GM18868 (cell line): ENCODE data around the gene PGA3.
"Not testable (repeated sequence)": the region's sequence is repeated elsewhere in the genome, so short reads cannot be mapped to it uniquely, and the experiment has no call there.

Experiments
- ATAC-seq: cut with Tn5 transposase; IDR thresholded peaks from one replicate; pipeline ENCODE4 v1.9.1; 2021; ENCODE audit warnings: mild to moderate bottlenecking, moderate library complexity; ENCODE audit not compliant: unreplicated experiment

Gene PGA3

GRCh38 chr11:61248071-61248470 lies 44.8 kb downstream of the PGA3 start:
- not testable (repeated sequence) for ATAC-seq

DNA sequence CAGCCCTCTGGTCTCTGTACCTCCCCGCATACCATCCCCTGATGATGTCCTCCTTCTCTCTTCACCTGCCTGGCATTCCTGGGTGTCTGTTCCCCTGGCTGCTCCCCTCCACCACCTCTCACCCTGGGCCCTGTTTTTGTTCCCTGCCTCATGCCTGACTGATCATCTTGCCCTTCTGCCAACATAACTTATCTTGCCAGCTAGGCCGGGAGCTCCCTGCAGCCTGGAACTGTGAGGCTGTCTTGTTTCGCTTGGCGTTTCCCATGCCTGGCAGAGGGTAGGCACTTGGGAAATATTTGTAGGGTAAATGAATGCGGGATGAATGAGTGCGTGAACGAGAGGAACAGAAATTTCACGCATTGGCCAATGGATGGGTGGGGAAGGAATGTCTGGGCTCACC lies 45.9 kb downstream of the PGA3 start:
- not testable (repeated sequence) for ATAC-seq

DNA sequence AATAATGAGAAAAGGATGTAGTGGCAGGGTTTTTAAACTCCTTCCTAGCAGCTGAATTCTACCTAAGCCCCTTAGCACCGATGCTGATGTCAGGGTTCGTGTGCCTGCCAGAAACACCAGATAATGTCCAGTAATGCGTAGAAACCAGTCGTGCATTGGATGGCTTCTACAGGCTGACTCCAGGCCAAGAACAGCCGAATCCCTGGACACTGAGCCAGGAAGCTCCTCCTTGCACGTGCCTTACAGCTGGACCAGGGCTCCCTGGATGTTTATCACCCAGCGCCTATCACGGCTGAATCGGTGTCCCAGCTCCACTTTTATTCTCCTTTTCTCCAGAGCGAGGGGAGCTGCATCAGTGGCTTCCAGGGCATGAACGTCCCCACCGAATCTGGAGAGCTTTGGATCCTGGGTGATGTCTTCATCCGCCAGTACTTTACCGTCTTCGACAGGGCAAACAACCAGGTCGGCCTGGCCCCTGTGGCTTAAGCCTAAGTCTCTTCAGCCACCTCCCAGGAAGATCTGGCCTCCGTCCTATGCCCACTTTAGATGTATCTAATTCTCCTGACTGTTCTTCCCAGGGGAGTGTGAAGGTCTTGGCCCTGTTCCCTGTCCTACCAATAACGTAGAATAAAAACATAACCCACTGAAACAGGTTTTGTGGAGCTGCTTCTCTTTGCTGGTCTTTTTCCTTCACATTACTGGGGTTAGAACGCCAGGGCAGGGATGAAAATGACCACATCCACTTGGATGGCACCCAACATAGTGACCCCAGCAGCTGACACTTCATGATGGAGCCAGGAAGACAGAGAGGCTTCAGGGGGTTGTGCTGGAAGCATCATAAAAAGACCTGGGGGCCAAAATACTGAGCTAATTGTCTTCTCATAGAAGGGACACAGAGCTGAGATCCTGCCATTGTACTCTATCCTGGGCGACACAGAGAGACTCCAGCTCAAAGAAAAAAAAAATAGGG lies 47.8 kb downstream of the PGA3 start:
- ATAC-seq: not testable (repeated sequence)

DNA sequence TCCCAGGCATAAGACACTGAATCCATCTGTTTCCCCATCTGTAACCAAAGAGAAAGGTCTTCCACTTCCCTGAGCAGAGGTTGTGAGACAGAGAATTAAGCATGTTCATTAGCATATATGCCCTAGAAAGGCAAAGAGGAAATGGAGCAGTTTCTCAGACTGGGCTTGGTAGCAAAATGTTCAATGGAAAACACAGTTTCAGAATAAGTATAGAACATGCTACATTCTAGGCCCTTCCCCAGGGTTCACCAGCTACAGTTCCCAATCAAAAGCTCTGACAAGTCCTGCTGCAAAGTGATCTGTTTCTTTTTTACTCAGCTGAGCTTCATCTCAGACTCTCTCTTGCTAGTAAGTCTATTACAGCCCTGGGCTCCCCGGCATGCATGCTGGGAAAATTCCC lies 49.0 kb downstream of the PGA3 start:
- not testable (repeated sequence) for ATAC-seq

- no peak for ATAC-seq
These were observed 51.2 kb downstream of the PGA3 start for GRCh38 chr11:61254403-61255025.

DNA sequence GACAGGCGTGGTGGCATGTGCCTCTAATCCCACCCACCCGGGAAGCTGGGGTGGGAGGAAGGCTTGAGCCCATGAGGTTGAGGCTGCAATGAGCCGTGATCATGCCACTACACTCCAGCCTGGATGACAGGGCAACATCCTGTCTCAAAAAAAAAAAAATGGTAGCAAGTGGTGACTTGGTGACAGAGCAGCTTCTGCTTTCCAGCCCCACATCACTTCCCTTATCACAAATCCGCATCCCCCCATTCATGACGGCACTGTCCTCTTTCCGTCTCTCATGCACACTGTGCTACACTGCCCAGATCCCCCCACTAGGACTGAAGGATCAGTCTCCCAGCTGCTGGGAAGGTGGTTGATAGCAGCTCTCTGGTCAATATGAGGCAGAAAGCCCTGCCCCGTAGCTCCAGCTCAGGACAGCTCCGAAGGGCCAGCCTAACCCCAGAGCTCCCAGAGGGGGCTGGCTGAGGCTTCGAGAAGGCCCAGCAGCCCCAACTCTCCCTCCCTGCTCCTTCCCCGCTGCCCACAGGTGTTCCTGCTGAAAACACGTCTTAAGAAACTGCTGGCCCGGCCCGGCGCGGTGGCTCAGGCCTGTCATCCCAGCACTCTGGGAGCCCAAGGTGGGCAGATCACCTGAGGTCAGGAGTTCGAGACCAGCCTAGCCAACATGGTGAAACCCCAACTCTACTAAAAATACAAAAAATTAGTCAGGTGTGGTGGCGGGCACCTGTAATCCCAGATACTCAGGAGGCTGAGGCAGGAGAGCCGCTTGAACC lies 53.6 kb downstream of the PGA3 start:
- ATAC-seq: no peak

GRCh38 chr11:61258546-61258945 lies 55.2 kb downstream of the PGA3 start:
- no peak for ATAC-seq

DNA sequence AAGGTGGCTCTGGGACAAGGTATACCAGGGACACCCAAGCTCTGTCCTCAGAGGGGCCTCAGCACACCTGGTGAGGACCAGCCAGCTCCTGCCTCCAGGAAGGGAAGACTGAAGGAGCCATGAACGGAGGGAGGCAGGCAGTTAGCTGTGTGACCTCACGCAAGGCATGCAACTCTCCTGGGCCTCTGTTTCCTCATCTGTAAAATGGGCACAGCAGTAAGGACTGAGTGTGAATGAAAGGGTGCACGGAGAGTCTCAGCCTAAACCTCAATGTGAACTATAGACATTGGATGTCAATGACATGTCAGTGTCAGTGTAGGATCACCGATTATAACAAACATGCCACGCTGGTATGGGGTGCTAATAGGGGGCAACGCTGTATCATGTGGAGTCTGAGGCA lies 56.0 kb downstream of the PGA3 start:
- ATAC-seq: no peak
